HepG2 (cell line): Measurements from ENCODE around the gene PTGIS. TPM values are rescaled to one million over a fixed set of nuclear protein-coding genes. Genes with fewer than 3 reads are reported as not detected.

Experiments used
- BCL6 ChIP-seq: IDR thresholded peaks from 2 replicates; pipeline ENCODE4 v1.6.1; 2016; ENCODE audit warnings: missing genetic modification reagents, missing compliant biosample characterization
- CHD4 ChIP-seq: fragments of 200-600 bp; sonication (generic); IDR thresholded peaks from 2 replicates; pipeline ENCODE4 v1.7.0; 2017; ENCODE audit warnings: mild to moderate bottlenecking, low read length, borderline replicate concordance
- DR1 ChIP-seq: sonication (generic); formaldehyde crosslinking; IDR thresholded peaks from 2 replicates; pipeline ENCODE4 v1.8.0; 2021; ENCODE audit warnings: mild to moderate bottlenecking, missing genetic modification reagents, inconsistent platforms
- FOXO1 ChIP-seq: sonication (generic); formaldehyde crosslinking; IDR thresholded peaks from 2 replicates; pipeline ENCODE4 v1.4.0; 2020; ENCODE audit warnings: missing genetic modification reagents
- KAT8 ChIP-seq: IDR thresholded peaks from 2 replicates; pipeline ENCODE4 v1.6.1; 2016; ENCODE audit warnings: missing genetic modification reagents, missing compliant biosample characterization
- MIER2 ChIP-seq: IDR thresholded peaks from 2 replicates; pipeline ENCODE4 v1.6.1; 2016; ENCODE audit warnings: missing biosample characterization, missing genetic modification reagents
- MTF1 ChIP-seq: sonication (generic); formaldehyde crosslinking; IDR thresholded peaks from 2 replicates; pipeline ENCODE4 v1.5.0; 2020; ENCODE audit warnings: missing genetic modification reagents
- MTF2 ChIP-seq: sonication (generic); formaldehyde crosslinking; IDR thresholded peaks from 2 replicates; pipeline ENCODE4 v1.5.0; 2020; ENCODE audit warnings: missing genetic modification reagents, borderline replicate concordance
- NFYB ChIP-seq: sonication (generic); formaldehyde crosslinking; IDR thresholded peaks from 2 replicates; pipeline ENCODE4 v1.4.0; 2020; ENCODE audit warnings: missing genetic modification reagents
- POLR2G ChIP-seq: fragments of 200-400 bp; formaldehyde crosslinking; IDR thresholded peaks from 2 replicates; pipeline ENCODE4 v1.6.1; 2018; ENCODE audit warnings: mild to moderate bottlenecking, low read depth, low read length, moderate library complexity
- SMAD1 ChIP-seq: sonication (generic); formaldehyde crosslinking; IDR thresholded peaks from 2 replicates; pipeline ENCODE4 v1.4.0; 2020; ENCODE audit warnings: missing genetic modification reagents, low read depth, mild to moderate bottlenecking, borderline replicate concordance
- SNRNP70 ChIP-seq: fragments of 200-400 bp; formaldehyde crosslinking; IDR thresholded peaks from 2 replicates; pipeline ENCODE4 v1.6.1; 2017; ENCODE audit warnings: mild to moderate bottlenecking, low read depth, low read length, moderate library complexity
- TCF7 ChIP-seq: sonication (generic); IDR thresholded peaks from 2 replicates; pipeline ENCODE4 v1.6.1; 2016; ENCODE audit warnings: antibody characterized with exemption, low read depth
- ZFX ChIP-seq: sonication (generic); formaldehyde crosslinking; IDR thresholded peaks from 2 replicates; pipeline ENCODE4 v1.4.0; 2020; ENCODE audit warnings: mild to moderate bottlenecking, low read depth, missing genetic modification reagents, moderate library complexity
- ZNF282 ChIP-seq: fragments of 450-650 bp; IDR thresholded peaks from 2 replicates; pipeline ENCODE4 v1.6.1; 2018; ENCODE audit not compliant: partially characterized antibody
- ZNF644 ChIP-seq: IDR thresholded peaks from 2 replicates; pipeline ENCODE4 v1.6.1; 2016; ENCODE audit warnings: low read depth
- ZNF687 ChIP-seq: sonication (generic); formaldehyde crosslinking; IDR thresholded peaks from 2 replicates; pipeline ENCODE4 v1.5.1; 2020; ENCODE audit warnings: mild to moderate bottlenecking, missing genetic modification reagents, moderate library complexity
- polyA plus RNA-seq, 8 experiments: library from polyadenylated mRNA; depleted of rRNA in 3 of 8; stranded (reverse) in 7 of 8; unstranded in 1 of 8; fragments of >200 nt; fragmentation: Illumina TruSeq in 4 of 8; extraction: Trizol in 4 of 8; gene quantifications; 2 replicates each; pipeline versions ENCODE4 v1.2.1 to v1.2.3, GENCODE V29; 2011 to 2016; ENCODE audit warnings: low read depth in 4 of 8, missing spikeins in 1 of 8, mixed read lengths in 1 of 8; ENCODE audit not compliant: insufficient read depth in 1 of 8
- total RNA-seq, 5 experiments: library from RNA; depleted of rRNA; stranded (reverse); fragments of >200 nt; fragmentation: Illumina TruSeq; extraction: Trizol; gene quantifications; 2 replicates each; pipeline ENCODE4 v1.2.3, GENCODE V29; 2016; ENCODE audit warnings: low read depth in 1 of 5
- TF ChIP-seq, protein P1 (sequence below), 2 experiments: sonication (generic) in 1 of 2; formaldehyde crosslinking in 1 of 2; IDR thresholded peaks; 2 replicates each; pipeline versions ENCODE4 v1.4.0 to v1.6.1; 2018 to 2020; ENCODE audit warnings: missing genetic modification reagents in 2 of 2, borderline replicate concordance in 1 of 2, low read depth in 1 of 2, mild to moderate bottlenecking in 1 of 2, missing biosample characterization in 1 of 2
- TF ChIP-seq, protein P2 (sequence below): sonication (generic); formaldehyde crosslinking; IDR thresholded peaks from 2 replicates; pipeline ENCODE4 v1.4.0; 2020; ENCODE audit warnings: missing genetic modification reagents; ENCODE audit errors: not compliant biosample characterization
- TF ChIP-seq, protein P3 (sequence below): sonication (generic); formaldehyde crosslinking; IDR thresholded peaks from 2 replicates; pipeline ENCODE4 v1.5.0; 2020; ENCODE audit warnings: mild to moderate bottlenecking, missing genetic modification reagents, moderate library complexity

The PTGIS gene
- total and polyA plus RNA-seq, 2 of the 13 experiments (the other 11 are each of a cell fraction or from before 2014, with no cell fraction given) = not detected

DNA sequence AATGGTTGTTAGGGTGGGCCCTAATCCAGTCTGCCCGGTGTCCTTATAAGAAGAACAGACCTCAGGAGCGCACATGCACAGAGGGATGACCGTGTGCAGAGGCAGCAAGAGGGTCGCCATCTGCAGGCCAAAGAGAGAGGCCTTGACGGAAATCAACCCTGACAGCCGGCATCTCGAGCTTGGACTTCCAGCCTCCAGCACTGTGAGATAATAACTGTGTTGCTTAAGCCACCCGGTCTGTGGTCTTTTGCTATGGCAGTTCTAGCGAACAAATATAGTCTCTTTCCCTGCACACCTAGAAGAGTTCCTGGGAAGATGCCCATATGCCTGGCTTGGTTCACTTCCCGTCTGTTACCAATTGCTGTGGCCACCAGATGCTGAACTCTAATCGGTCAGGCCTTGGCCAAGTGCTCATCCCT is 35.3 kb upstream of the PTGIS start (continued):
- TF ChIP-seq, protein P1, sequence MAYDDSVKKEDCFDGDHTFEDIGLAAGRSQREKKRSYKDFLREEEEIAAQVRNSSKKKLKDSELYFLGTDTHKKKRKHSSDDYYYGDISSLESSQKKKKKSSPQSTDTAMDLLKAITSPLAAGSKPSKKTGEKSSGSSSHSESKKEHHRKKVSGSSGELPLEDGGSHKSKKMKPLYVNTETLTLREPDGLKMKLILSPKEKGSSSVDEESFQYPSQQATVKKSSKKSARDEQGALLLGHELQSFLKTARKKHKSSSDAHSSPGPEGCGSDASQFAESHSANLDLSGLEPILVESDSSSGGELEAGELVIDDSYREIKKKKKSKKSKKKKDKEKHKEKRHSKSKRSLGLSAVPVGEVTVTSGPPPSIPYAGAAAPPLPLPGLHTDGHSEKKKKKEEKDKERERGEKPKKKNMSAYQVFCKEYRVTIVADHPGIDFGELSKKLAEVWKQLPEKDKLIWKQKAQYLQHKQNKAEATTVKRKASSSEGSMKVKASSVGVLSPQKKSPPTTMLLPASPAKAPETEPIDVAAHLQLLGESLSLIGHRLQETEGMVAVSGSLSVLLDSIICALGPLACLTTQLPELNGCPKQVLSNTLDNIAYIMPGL (CRISPR knock-in tag; IDR thresholded peaks at IDR 0.05; ENCODE audit: borderline replicate concordance in 1 of 2, low read depth in 1 of 2) = peak; percentile 48 to 71; a peak in 2 of 4 replicates
- TF ChIP-seq SMAD1 (CRISPR knock-in tag) = peak; percentile 82; the same call in 1 of the 2 replicates
- TF ChIP-seq DR1 (CRISPR knock-in tag) = no peak
- no peak for TF ChIP-seq SNRNP70
- TF ChIP-seq BCL6 (CRISPR knock-in tag) = peak; percentile 48
- TF ChIP-seq MTF1 (CRISPR knock-in tag) = peak; percentile 89; the same call in 1 of the 2 replicates
- no peak; the same call in 1 of the 2 replicates for TF ChIP-seq MTF2 (CRISPR knock-in tag)
- peak; percentile 28; the same call in 1 of the 2 replicates for TF ChIP-seq ZNF644 (CRISPR knock-in tag)
- no peak for TF ChIP-seq TCF7
- TF ChIP-seq MIER2 (CRISPR knock-in tag) = 0 out of 2 replicates have a peak, but pooled peaks have one; percentile 44
- peak; percentile 72 for TF ChIP-seq ZFX (CRISPR knock-in tag)
- TF ChIP-seq ZNF282 = no peak
- peak; percentile 61; the same call in 1 of the 2 replicates for TF ChIP-seq KAT8 (CRISPR knock-in tag)
- TF ChIP-seq, protein P2, sequence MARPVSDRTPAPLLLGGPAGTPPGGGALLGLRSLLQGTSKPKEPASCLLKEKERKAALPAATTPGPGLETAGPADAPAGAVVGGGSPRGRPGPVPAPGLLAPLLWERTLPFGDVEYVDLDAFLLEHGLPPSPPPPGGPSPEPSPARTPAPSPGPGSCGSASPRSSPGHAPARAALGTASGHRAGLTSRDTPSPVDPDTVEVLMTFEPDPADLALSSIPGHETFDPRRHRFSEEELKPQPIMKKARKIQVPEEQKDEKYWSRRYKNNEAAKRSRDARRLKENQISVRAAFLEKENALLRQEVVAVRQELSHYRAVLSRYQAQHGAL (CRISPR knock-in tag) = no peak
- peak; percentile 65 for TF ChIP-seq ZNF687 (CRISPR knock-in tag)
- peak; percentile 45 for TF ChIP-seq FOXO1
- TF ChIP-seq POLR2G = no peak
- TF ChIP-seq NFYB (CRISPR knock-in tag) = 0 out of 2 replicates have a peak, but pooled peaks have one; percentile 6
- TF ChIP-seq, protein P3, sequence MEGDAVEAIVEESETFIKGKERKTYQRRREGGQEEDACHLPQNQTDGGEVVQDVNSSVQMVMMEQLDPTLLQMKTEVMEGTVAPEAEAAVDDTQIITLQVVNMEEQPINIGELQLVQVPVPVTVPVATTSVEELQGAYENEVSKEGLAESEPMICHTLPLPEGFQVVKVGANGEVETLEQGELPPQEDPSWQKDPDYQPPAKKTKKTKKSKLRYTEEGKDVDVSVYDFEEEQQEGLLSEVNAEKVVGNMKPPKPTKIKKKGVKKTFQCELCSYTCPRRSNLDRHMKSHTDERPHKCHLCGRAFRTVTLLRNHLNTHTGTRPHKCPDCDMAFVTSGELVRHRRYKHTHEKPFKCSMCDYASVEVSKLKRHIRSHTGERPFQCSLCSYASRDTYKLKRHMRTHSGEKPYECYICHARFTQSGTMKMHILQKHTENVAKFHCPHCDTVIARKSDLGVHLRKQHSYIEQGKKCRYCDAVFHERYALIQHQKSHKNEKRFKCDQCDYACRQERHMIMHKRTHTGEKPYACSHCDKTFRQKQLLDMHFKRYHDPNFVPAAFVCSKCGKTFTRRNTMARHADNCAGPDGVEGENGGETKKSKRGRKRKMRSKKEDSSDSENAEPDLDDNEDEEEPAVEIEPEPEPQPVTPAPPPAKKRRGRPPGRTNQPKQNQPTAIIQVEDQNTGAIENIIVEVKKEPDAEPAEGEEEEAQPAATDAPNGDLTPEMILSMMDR (CRISPR knock-in tag) = peak; percentile 94
- TF ChIP-seq CHD4 = 0 out of 2 replicates have a peak, but pooled peaks have one; percentile 2
